GM23338 (cell line): ENCODE results near the gene TRIP10. TPM values are rescaled to one million over a fixed set of nuclear protein-coding genes. Genes with fewer than 3 reads are reported as not detected.

Experiments
- ATAC-seq: fragments of 200-7000 bp; cut with Tn5 transposase; 3 replicates; pipeline ENCODE4 v1.9.1; 2020
- DNase-seq: peaks from one replicate; pipeline ENCODE4 v3.0.0-alpha.2; 2015; ENCODE audit warnings: low spot score
- H2AFZ ChIP-seq: fragments of 200-600 bp; sonication (generic); 2 replicates; pipeline ENCODE4 v1.8.0; 2016; ENCODE audit warnings: antibody characterized with exemption, mild to moderate bottlenecking, moderate library complexity
- H3F3A ChIP-seq: fragments of 200-600 bp; sonication (generic); replicated peaks from 2 replicates; pipeline ENCODE4 v1.8.0; 2017; ENCODE audit warnings: antibody characterized with exemption, mixed run types, low read depth
- H3K27ac ChIP-seq: fragments of 200-600 bp; sonication (generic); 2 replicates; pipeline ENCODE4 v1.6.1; 2016; ENCODE audit warnings: low read depth
- H3K27me3 ChIP-seq: fragments of 200-600 bp; sonication (generic); 2 replicates; pipeline ENCODE4 v1.8.0; 2016; ENCODE audit warnings: mild to moderate bottlenecking, mixed run types, moderate library complexity; ENCODE audit not compliant: insufficient read depth
- H3K36me3 ChIP-seq: fragments of 200-600 bp; sonication (generic); 2 replicates; pipeline ENCODE4 v1.8.0; 2016; ENCODE audit warnings: mild to moderate bottlenecking; ENCODE audit not compliant: insufficient read depth
- H3K4me1 ChIP-seq: fragments of 200-600 bp; sonication (generic); 2 replicates; pipeline ENCODE4 v1.8.0; 2016; ENCODE audit warnings: mild to moderate bottlenecking, moderate library complexity; ENCODE audit not compliant: insufficient read depth
- H3K4me2 ChIP-seq: fragments of 200-600 bp; sonication (generic); 2 replicates; pipeline ENCODE4 v1.7.1; 2017; ENCODE audit warnings: mixed run types
- H3K4me3 ChIP-seq: fragments of 200-600 bp; sonication (generic); 2 replicates; pipeline ENCODE4 v1.6.1; 2016; ENCODE audit warnings: mixed run types
- H3K79me2 ChIP-seq: fragments of 200-600 bp; sonication (generic); replicated peaks from 2 replicates; pipeline ENCODE4 v1.8.0; 2017; ENCODE audit warnings: mild to moderate bottlenecking; ENCODE audit not compliant: insufficient read depth
- H3K9me2 ChIP-seq: fragments of 200-600 bp; sonication (generic); 2 replicates; pipeline ENCODE4 v1.8.0; 2017; ENCODE audit not compliant: insufficient read depth
- H4K20me1 ChIP-seq: fragments of 200-600 bp; sonication (generic); replicated peaks from 2 replicates; pipeline ENCODE4 v1.8.0; 2017; ENCODE audit warnings: mild to moderate bottlenecking; ENCODE audit not compliant: insufficient read depth
- H3K27ac Mint-ChIP-seq: 2 replicates; pipeline ENCODE4 v1.8.0; 2020; ENCODE audit warnings: inconsistent platforms, mild to moderate bottlenecking, moderate library complexity, mixed read lengths
- H3K27me3 Mint-ChIP-seq: 3 replicates; pipeline ENCODE4 v1.8.0; 2022; ENCODE audit warnings: low read depth, mild to moderate bottlenecking, moderate library complexity, mixed read lengths, inconsistent platforms; ENCODE audit not compliant: insufficient read depth, poor library complexity
- H3K36me3 Mint-ChIP-seq: 3 replicates; pipeline ENCODE4 v1.8.0; 2021; ENCODE audit warnings: low read depth, mild to moderate bottlenecking, inconsistent platforms, moderate library complexity, mixed read lengths
- H3K4me1 Mint-ChIP-seq: 3 replicates; pipeline ENCODE4 v1.8.0; 2020; ENCODE audit warnings: mild to moderate bottlenecking, inconsistent platforms, mixed read lengths
- H3K4me3 Mint-ChIP-seq: 3 replicates; pipeline ENCODE4 v1.8.0; 2021; ENCODE audit warnings: moderate library complexity, mild to moderate bottlenecking, inconsistent platforms, mixed read lengths
- H3K9me3 Mint-ChIP-seq: 3 replicates; pipeline ENCODE4 v1.8.0; 2020; ENCODE audit warnings: moderate library complexity, mild to moderate bottlenecking, inconsistent platforms, mixed read lengths
- CREB1 ChIP-seq: fragments of 250-450 bp; sonication (Bioruptor Pico); IDR thresholded peaks from 2 replicates; pipeline ENCODE4 v1.5.0; 2020; ENCODE audit warnings: low read depth, mild to moderate bottlenecking, moderate library complexity
- EZH2 ChIP-seq: fragments of 200-600 bp; sonication (generic); IDR thresholded peaks from one replicate; pipeline ENCODE4 v1.8.0; 2017; ENCODE audit warnings: antibody characterized with exemption, mild to moderate bottlenecking, low read depth; ENCODE audit not compliant: unreplicated experiment
- EZH2phosphoT487 ChIP-seq: fragments of 200-600 bp; sonication (generic); IDR thresholded peaks from one replicate; pipeline ENCODE4 v1.8.1; 2018; ENCODE audit warnings: antibody characterized with exemption; ENCODE audit not compliant: unreplicated experiment
- JUNB ChIP-seq: IDR thresholded peaks from one replicate; pipeline ENCODE4 v1.6.1; 2016; ENCODE audit warnings: antibody characterized with exemption; ENCODE audit not compliant: unreplicated experiment
- NANOG ChIP-seq: IDR thresholded peaks from 2 replicates; pipeline ENCODE4 v1.6.1; 2016; ENCODE audit warnings: antibody characterized with exemption, borderline replicate concordance
- POLR2AphosphoS5 ChIP-seq: IDR thresholded peaks from 2 replicates; pipeline ENCODE4 v1.6.1; 2016; ENCODE audit warnings: antibody characterized with exemption, low read depth
- STAT1 ChIP-seq: IDR thresholded peaks from one replicate; pipeline ENCODE4 v1.6.1; 2016; ENCODE audit warnings: antibody characterized with exemption; ENCODE audit not compliant: unreplicated experiment
- ZNF114 ChIP-seq: fragments of 250-450 bp; sonication (Bioruptor Pico); IDR thresholded peaks from 2 replicates; pipeline ENCODE4 v1.5.0; 2020; ENCODE audit warnings: mild to moderate bottlenecking, moderate library complexity
- ZNF331 ChIP-seq: fragments of 250-450 bp; sonication (Bioruptor Pico); IDR thresholded peaks from 2 replicates; pipeline ENCODE4 v1.5.0; 2020; ENCODE audit warnings: low read depth, mild to moderate bottlenecking, moderate library complexity
- ZNF462 ChIP-seq: fragments of 250-450 bp; sonication (Bioruptor Pico); IDR thresholded peaks from 2 replicates; pipeline ENCODE4 v1.5.0; 2020; ENCODE audit warnings: mild to moderate bottlenecking, moderate library complexity
- polyA plus RNA-seq: library from polyadenylated mRNA; unstranded; fragments of >200 nt; fragmentation: Nextera tagmentation; extraction: Ambion mirVana; gene quantifications from 2 replicates; pipeline ENCODE4 v1.2.1, GENCODE V29; 2016
- total RNA-seq: library from RNA; depleted of rRNA; stranded (reverse); fragments of >200 nt; shearing (Covaris generic); gene quantifications from 2 replicates; pipeline ENCODE4 v1.2.3, GENCODE V29; 2014
- TF ChIP-seq, protein P1 (sequence below): IDR thresholded peaks from one replicate; pipeline ENCODE4 v1.6.1; 2018; ENCODE audit warnings: antibody characterized with exemption; ENCODE audit not compliant: unreplicated experiment
- TF ChIP-seq, protein P2 (sequence below), 2 experiments: fragments of 200-600 bp in 1 of 2; sonication (generic) in 1 of 2; conservative IDR thresholded peaks; 2 replicates each; pipeline versions ENCODE4 v1.5.1 to v1.6.1; 2016 to 2017; ENCODE audit warnings: antibody characterized with exemption in 2 of 2, low read depth in 2 of 2, mild to moderate bottlenecking in 2 of 2, moderate library complexity in 1 of 2
- TF ChIP-seq, protein P3 (sequence below): IDR thresholded peaks from 2 replicates; pipeline ENCODE4 v1.6.1; 2016; ENCODE audit warnings: antibody characterized with exemption

The TRIP10 gene
- total and polyA plus RNA-seq, 2 experiments from 2014 or later, result 56.8 to 68.5 TPM

DNA sequence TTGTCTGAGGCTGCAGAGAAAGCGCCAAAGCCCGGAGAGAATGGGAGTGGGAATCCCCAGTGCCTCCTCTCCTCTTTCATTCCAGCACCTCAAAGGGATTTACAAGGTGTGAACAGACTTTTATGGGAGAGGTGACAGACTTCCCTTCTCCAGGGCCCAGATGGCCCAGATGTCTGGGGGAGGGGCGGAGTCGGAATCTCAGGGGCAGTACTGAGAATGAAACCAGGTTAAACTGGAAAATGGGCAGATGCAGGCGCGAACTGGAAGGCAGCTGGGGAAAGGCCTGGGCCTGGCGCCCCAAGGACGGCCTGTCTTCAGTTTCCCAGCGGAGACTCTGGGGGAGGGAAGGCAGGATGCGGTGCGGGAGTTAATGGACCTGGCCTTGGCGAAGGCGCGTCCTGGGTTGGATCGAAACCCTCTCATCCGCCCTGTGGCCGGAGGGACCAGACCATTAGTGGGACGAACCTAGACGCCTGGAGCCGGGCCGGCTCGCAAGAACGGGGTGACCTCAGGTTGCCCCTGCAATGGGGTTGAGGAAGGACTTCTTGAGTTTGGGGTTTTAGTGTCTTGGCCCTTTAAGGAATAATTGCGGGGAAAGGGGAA lies 592 bp upstream of the TRIP10 start:
- Histone ChIP-seq H3K27ac (peak overlapping the region; percentile 95), H3K4me1 (peaks cover 36% of the 10 kb centered on the region), H3K27me3 (no peaks in the 10 kb centered on the region), H3K4me3 (peak overlapping the region; percentile 58), H3K4me2 (peak overlapping the region; percentile 95), H3K9me2 (no peaks in the 10 kb centered on the region), H3F3A (0 out of 2 replicates have a peak, but pooled peaks cover 11% of the 10 kb centered on the region), H4K20me1 (peaks cover 15% of the 10 kb centered on the region; the same call in 1 of the 2 replicates), H2AFZ (peak overlapping the region; percentile 89), H3K79me2 (peaks cover 34% of the 10 kb centered on the region), H3K36me3 (0 out of 2 replicates have a peak, but pooled peaks cover 12% of the 10 kb centered on the region)
- Mint-ChIP-seq H3K9me3 (no peaks in the 10 kb centered on the region), H3K27ac (peak overlapping the region; percentile 95), H3K36me3 (peaks cover 19% of the 10 kb centered on the region), H3K4me1 (peaks cover 51% of the 10 kb centered on the region), H3K4me3 (peak overlapping the region; percentile 95), H3K27me3 (peaks cover 20% of the 10 kb centered on the region)
- ATAC-seq (no peak), DNase-seq (peak; percentile 67)
- TF ChIP-seq STAT1 (no peak), CREB1 (CRISPR knock-in tag) (no peak), NANOG (no peak), JUNB (no peak), EZH2 (no peak), ZNF462 (CRISPR knock-in tag) (no peak), ZNF114 (CRISPR knock-in tag) (no peak), EZH2phosphoT487 (no peak), ZNF331 (CRISPR knock-in tag) (no peak), POLR2AphosphoS5 (no peak)
- TF ChIP-seq, protein P1, sequence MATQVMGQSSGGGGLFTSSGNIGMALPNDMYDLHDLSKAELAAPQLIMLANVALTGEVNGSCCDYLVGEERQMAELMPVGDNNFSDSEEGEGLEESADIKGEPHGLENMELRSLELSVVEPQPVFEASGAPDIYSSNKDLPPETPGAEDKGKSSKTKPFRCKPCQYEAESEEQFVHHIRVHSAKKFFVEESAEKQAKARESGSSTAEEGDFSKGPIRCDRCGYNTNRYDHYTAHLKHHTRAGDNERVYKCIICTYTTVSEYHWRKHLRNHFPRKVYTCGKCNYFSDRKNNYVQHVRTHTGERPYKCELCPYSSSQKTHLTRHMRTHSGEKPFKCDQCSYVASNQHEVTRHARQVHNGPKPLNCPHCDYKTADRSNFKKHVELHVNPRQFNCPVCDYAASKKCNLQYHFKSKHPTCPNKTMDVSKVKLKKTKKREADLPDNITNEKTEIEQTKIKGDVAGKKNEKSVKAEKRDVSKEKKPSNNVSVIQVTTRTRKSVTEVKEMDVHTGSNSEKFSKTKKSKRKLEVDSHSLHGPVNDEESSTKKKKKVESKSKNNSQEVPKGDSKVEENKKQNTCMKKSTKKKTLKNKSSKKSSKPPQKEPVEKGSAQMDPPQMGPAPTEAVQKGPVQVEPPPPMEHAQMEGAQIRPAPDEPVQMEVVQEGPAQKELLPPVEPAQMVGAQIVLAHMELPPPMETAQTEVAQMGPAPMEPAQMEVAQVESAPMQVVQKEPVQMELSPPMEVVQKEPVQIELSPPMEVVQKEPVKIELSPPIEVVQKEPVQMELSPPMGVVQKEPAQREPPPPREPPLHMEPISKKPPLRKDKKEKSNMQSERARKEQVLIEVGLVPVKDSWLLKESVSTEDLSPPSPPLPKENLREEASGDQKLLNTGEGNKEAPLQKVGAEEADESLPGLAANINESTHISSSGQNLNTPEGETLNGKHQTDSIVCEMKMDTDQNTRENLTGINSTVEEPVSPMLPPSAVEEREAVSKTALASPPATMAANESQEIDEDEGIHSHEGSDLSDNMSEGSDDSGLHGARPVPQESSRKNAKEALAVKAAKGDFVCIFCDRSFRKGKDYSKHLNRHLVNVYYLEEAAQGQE, result no peak
- TF ChIP-seq, protein P2, sequence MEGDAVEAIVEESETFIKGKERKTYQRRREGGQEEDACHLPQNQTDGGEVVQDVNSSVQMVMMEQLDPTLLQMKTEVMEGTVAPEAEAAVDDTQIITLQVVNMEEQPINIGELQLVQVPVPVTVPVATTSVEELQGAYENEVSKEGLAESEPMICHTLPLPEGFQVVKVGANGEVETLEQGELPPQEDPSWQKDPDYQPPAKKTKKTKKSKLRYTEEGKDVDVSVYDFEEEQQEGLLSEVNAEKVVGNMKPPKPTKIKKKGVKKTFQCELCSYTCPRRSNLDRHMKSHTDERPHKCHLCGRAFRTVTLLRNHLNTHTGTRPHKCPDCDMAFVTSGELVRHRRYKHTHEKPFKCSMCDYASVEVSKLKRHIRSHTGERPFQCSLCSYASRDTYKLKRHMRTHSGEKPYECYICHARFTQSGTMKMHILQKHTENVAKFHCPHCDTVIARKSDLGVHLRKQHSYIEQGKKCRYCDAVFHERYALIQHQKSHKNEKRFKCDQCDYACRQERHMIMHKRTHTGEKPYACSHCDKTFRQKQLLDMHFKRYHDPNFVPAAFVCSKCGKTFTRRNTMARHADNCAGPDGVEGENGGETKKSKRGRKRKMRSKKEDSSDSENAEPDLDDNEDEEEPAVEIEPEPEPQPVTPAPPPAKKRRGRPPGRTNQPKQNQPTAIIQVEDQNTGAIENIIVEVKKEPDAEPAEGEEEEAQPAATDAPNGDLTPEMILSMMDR (conservative IDR thresholded peaks at IDR 0.05; ENCODE audit: low read depth in 2 of 2), result no peak
- TF ChIP-seq, protein P3, sequence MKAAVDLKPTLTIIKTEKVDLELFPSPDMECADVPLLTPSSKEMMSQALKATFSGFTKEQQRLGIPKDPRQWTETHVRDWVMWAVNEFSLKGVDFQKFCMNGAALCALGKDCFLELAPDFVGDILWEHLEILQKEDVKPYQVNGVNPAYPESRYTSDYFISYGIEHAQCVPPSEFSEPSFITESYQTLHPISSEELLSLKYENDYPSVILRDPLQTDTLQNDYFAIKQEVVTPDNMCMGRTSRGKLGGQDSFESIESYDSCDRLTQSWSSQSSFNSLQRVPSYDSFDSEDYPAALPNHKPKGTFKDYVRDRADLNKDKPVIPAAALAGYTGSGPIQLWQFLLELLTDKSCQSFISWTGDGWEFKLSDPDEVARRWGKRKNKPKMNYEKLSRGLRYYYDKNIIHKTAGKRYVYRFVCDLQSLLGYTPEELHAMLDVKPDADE, result no peak
